ENCODE data around the gene PANK3.
"Not testable (repeated sequence)": the region's sequence is repeated elsewhere in the genome, so short reads cannot be mapped to it uniquely, and the experiment has no call there.

PANK3 gene

GRCh38 chr5:168549554-168549953, 29.6 kb downstream of the PANK3 start:
- DNase-seq = no peak

- DNase-seq = no peak
Measured at GRCh38 chr5:168537176-168537575, 42.0 kb downstream of the PANK3 start.

GRCh38 chr5:168534351-168534750, 44.8 kb downstream of the PANK3 start:
- not testable (repeated sequence) for DNase-seq

- DNase-seq = no peak
Measured at GRCh38 chr5:168531987-168532864, 46.9 kb downstream of the PANK3 start.

- DNase-seq = no peak
Measured at GRCh38 chr5:168531191-168531590, 48.0 kb downstream of the PANK3 start.

- DNase-seq = no peak
Measured at GRCh38 chr5:168530621-168531150, 48.5 kb downstream of the PANK3 start.

- DNase-seq = no peak
Measured at GRCh38 chr5:168529374-168530234, 49.6 kb downstream of the PANK3 start.

- DNase-seq = no peak
Measured at GRCh38 chr5:168528521-168529373, 50.4 kb downstream of the PANK3 start, which contains the start of gene FBLL1. Gene FBLL1, plus strand, starts transcription at chr5:168529305. Its CDS starts 200 bp downstream, at chr5:168529505.

- DNase-seq = no peak
Measured at GRCh38 chr5:168527756-168528295, 51.3 kb downstream of the PANK3 start.

- DNase-seq = no peak
Measured at GRCh38 chr5:168525856-168526255, 53.3 kb downstream of the PANK3 start.

GRCh38 chr5:168513861-168514428, 65.2 kb downstream of the PANK3 start:
- no peak for DNase-seq

- DNase-seq = no peak
Measured at GRCh38 chr5:168502563-168503237, 76.5 kb downstream of the PANK3 start.

All from NCI-H187 treated with DMSO at 0.1 percent for 48 hours (cell line).